GM18858 (cell line): Measurements from ENCODE around the gene MYL2.
"Not testable (repeated sequence)": the region's sequence is repeated elsewhere in the genome, so short reads cannot be mapped to it uniquely, and the experiment has no call there.

Experiments
- ATAC-seq: cut with Tn5 transposase; IDR thresholded peaks from one replicate; pipeline ENCODE4 v1.9.1; 2021; ENCODE audit not compliant: unreplicated experiment

Gene MYL2, protein sequence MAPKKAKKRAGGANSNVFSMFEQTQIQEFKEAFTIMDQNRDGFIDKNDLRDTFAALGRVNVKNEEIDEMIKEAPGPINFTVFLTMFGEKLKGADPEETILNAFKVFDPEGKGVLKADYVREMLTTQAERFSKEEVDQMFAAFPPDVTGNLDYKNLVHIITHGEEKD

DNA sequence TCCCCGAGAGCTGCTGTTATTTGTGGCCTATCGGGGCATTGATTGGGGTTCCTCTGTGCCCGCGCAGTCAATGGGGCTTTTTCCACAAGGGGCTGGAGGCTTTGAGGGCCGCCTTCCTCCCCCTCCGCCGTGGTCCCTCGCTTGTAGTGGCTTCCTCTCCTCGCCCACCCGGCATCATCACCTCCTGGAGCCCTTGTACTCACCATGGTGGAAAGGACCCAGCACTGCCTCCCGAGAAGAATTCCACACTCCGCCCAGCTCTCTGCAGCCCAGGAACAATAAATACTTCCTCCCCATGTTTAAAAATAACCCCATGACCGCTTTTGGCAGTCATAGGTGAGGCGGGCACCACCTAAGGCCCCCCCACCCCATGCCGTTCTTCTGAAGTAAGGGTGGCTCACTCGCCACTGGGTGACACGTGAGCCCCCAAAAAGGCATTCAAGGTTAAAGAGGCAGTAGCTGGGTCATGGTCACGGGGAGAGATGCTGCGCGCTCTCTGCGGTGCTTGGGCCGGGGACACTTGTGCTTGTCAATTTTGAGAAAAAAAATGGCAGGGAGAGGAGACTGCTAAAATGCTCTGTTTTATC is at the start of gene MYL2:
MYL2 (minus strand) TSS at position 256 of the 587 bp plus-strand sequence; CDS start at position 206, 50 bp downstream.
- ATAC-seq = no peak

DNA sequence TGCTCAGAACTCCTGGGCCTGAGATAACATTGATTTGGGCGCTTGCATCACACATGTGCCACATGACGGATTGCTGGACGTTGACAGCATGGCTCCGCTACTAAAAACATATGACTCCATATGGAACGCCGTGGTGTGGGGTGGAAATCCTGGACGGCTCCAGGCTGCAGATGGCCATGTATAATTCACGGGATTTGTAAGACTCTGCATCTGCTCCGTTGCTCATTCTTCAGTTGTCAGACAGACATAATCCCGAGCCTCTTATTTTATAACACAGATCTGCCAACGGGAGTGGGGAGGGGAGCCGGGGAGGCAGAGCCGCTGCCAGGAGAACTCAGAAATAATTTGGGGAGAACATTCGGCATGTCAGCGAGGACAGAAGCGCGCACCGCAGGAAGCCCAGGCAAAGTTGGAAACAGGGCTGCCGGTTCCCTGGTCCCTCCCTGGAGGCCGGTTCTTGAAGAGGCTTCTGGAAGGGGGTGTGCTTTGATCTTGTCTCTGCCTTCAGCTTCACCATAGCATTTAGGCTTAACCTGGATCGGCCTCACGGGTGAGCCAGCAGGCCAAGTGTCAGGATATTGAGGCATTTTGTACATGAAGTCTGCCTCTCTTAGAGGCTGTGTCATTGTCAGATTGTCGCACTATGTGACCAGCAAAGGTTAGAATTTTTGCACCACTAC is 45.8 kb upstream of the MYL2 start:
- no peak for ATAC-seq

DNA sequence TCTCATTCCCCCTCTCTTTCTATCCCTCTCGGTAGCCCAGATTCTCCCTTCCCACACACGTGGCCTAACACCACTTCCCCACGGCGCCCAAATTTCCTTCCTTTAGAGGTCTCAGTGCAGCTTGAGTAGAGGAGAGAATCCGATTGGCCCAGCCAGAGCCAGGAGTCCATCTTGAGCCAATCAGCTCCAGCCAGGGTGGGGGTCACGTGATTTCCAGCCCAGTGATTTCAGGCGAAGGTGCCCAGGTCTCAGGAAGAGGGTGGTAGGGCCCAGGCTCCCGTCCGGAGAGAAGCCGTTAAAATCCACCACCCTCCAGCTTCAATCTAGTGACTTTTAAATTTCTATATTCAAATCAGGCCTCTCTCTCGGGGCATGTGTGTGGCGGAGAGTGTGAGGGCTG is 45.2 kb upstream of the MYL2 start:
- ATAC-seq = no peak

DNA sequence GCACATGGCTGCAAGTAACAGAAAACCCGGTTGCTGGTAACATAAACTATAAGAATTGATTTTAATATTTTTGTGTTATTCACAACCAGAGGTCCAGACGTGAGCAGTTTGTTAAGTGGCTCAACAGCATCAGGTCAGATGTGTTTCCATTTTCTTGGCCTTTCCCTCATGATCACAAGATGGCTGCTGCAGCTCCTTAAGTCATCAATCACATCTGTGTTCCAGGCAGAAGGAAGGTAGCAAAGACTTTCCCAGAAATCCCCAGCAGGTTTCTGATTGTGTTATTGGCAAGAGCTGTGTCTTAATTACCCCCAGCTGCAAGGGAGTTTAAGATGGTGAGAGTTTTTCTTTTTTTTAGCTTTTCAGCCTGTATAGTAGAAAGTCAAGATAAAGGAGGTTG is 40.4 kb upstream of the MYL2 start:
- no peak for ATAC-seq

DNA sequence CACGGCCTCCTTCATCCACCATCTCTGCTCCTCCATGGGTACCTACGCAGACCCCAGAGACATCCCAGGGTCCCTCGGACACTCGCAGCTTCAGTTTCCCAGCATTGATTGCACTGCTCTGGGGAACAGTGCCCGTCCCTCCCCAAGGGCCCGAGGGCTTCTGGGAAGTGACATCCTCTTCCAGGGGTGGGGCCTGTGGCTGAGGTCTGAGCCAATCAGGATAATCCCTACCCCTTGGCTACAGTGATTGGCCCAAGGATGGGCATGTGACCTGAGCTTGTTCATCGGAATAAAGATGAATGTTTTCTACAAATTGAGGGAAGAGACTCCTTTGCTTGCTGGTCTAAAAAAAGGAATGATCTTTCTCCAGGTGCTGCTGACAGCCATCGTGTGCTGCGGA is 37.3 kb upstream of the MYL2 start:
- no peak for ATAC-seq

DNA sequence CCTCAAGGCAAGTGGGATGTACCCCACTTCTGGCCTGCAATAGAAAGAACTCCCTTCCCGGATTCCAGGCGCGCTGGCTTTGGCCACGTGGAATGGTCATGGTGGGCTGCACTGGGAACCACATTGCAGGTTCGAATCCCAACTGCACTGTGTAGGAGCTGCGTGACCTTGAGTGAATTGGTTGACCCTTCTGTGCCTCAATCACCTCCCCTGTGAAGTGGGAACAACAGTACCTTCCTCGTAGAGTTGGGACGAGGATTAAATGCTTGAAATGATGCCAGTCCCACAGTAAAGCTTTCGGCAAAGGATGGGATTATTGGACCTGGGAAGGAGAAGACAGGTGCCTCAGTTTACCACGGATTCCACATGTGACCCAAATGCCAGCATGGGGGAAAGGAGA is 36.8 kb upstream of the MYL2 start:
- ATAC-seq = no peak

DNA sequence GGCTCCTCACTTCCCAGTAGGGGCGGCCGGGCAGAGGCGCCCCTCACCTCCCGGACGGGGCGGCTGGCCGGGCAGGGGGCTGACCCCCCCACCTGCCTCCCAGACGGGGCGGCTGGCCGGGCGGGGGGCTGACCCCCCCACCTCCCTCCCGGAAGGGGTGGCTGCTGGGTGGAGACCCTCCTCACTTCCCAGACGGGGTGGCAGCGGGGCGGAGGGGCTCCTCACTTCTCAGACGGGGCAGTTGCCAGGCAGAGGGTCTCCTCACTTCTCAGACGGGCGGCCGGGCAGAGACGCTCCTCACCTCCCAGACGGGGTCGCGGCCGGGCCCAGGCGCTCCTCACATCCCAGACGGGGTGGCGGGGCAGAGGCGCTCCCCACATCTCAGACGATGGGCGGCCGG is 30.5 kb upstream of the MYL2 start:
- not testable (repeated sequence) for ATAC-seq

DNA sequence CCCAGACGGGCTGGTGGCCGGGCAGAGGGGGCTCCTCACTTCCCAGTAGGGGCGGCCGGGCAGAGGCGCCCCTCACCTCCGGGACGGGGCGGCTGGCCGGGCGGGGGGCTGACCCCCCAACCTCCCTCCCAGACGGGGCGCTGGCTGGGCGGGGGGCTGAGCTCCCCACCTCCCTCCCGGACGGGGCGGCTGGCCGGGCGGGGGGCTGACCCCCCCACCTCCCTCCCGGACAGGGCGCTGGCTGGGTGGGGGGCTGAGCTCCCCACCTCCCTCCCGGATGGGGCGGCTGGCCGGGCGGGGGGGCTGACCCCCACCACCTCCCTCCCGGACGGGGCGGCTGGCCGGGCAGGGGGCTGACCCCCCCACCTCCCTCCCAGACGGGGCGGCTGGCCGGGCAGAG is 30.1 kb upstream of the MYL2 start:
- ATAC-seq = not testable (repeated sequence)

DNA sequence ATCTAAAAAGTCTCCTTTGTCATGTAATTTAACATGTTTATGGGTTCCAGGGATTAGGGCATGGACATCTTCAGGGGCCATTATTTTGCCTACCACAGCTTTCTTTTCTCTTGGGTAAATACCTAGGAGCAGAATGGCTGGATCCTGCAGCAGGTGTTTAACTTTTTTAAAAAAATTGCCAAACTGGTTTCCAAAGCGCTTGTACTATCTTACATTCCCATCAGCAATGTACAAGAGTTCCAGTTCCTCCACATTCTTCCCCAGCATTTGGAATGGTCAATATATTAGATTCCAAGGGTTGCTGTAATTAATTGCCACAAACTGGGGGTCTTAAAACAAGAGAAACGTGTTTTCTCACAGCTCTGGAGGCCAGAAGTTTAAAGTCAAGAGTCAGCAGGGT is 27.7 kb upstream of the MYL2 start:
- no peak for ATAC-seq

DNA sequence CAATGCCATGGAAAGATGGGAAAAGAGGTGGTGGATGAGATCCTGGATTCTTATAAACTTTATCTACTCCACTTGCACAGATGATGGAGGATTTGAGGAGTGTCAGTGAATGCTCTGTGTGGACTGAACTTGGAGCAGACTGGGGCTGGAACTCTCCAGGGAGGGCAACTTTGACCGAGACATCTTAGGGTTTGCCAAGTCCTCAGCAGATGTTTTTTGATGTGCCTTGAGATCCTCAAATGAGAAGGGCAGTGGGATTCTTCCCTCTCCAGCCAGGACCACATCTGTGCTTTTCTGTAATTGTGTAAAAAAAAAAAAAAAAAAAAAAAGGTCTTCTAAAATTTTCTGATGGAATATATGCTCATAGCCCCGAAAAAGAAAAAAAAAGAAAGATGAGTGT is 23.0 kb upstream of the MYL2 start:
- no peak for ATAC-seq

DNA sequence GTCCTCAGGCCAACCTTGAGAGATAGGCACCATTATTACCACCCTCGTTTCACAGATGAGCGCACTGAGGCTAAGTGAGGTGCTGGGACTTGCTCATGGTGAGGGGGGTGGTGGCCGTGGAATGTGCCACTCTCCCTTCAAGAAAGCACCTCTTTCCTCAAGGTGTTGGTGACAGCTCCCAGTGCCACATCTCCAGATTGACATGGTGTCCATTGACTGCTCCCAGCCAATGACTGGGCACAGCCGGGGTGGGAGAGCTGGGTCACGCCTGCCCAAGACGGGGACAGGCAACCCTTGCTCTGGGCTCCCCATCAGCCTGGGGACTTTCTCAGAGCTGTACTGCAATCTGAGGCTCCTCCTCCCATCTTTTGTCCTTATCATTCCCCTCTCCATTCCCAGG is 21.0 kb upstream of the MYL2 start:
- no peak for ATAC-seq

DNA sequence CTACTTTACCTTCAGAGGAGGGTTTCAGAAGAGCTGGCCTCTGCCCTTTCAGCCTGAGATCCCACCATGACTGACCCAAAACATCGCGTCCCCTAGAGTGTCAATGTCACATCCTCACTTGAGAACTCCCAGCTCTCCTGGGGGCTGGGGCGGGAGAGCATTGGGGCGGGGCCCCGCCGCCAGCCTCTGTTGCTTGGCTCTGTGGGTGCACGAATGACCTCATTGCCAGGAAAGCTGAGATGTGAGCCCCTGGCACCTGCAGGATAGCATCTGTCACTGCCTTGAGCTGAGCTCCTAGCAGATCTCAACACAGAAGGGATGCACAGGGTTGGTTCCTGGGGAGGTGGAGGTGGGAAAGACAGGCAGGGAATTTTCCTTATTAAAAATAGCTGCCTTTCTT is 20.6 kb upstream of the MYL2 start:
- ATAC-seq = no peak

DNA sequence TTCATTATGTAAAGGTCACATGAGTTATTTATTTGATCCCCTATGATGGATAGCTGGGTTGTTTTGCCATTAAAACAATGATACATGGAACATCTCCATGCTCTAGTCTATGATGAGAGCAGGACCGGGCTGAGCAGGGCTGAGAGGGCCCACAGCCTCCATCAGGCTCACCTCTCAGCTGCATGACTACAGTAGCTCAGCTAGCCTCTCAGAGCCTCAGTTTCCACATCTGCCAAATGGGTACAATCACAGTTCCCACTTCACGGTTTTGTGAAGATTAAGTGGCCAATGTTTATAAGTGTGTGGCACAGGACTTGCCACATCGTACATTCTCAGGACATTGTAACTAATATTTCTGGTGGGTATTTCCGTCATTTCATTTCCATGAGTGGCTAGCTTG is 19.9 kb upstream of the MYL2 start:
- ATAC-seq = no peak

DNA sequence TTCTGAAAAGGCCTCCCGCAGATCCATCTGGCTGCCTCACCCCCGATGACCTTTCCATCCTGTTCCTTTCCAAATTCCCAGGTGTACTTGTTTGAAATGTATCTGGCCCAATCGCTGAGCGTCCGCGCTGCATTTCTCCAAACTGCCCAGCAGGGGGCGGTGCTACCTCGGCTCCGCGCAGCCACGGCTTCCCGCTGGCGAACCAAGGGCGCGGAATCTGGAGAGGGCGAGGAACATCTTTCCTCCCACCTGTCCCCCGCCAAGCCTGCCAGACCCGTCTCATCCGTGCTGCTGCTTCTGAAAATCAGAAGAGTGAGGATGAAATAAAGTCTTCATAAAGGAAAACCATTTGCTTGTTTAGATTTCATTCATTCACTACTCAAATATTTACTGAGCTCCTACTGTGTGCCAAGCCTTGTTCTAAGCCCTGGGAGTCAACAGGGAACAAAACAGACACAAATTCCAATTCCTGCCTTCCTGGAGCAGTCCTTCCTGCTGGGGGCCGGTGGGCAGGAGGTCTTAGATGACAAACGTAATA is 16.8 kb upstream of the MYL2 start:
- no peak for ATAC-seq

DNA sequence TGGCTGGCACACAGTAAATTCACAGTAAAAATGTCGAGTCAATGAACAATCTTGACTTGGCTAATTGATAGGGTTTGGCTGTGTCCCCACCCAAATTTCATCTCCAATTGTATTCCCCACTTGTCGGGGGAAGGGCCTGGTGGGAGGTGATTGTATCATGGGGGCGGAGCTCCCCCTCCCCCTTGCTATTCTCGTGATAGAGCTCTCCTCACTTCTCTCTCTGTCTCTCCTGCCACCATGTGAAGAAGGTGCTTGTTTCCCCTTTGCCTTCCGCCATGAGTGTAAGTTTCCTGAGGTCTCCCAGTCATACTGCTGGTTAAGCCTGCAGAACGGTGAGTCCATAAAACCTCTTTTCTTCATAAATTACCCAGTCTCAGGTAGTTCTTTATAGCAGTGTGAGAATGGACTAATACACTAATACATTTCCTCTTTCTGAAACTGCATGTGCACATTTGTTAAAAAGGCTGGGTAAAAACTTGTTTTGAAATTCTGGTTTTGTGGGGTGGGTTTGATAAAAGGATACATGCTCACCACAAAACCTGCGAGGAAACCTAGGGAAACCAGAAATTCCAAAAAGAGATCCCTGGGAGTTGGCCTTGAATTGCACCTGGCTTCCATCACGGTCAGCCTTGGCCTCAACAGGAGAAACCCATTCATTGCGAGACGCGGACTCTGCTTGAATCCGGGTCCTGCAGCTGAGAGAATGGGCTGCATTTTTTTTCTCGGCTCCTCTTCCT is 16.2 kb upstream of the MYL2 start:
- ATAC-seq = no peak

DNA sequence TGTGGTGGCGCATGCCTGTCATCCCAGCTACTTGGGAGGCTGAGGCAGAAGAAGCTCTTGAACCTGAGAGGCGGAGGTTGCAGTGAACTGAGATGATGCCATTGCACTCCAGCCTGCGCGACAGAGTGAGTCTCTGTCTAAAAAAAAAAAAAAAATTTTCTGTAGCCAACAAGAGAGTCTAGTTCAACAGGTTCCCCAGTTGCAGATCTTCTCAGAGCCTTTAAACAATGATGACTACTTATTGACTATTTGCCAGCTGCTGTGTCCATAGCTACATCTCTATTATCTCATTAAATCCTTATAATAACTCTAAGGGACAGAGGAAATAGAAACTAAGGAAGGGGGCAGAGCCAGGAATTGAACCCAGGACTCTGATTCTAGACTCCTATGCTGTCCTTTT is 15.2 kb upstream of the MYL2 start:
- no peak for ATAC-seq

DNA sequence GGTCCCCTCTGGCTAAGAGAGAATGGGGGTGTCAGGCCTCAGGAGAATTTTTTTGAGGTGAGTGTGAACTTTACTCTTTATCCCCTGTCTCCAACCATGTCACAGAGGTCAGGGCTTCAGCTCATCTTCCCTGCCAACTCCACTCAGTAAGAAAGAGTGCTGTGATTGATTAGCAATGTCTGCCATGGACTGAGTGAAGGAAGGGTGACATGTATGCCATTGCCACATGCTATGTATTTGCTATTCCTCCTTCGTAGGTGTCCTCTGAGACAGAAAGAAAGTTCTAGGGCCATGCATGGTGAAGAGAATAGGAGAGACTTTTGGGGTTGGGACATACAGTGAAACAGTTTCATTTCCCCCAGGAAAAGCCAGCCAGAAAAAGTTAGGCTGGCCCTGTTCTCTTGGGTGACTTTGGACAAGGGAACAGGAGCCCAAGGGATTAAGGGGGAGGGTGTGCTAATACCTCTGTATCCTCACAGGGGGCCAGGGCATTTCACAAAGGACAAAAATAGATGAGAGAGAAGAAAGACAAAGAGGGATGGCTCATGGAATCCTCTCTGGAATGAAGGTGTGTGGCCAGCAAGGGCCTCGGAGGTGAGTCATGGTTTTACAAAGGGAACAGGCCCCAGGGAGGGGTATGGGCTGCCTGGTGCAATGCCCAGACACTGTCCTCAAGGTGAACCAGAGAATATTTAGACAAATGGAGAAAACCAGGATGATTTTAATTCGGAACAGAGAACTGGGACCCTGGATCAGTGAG is 13.9 kb upstream of the MYL2 start:
- no peak for ATAC-seq

DNA sequence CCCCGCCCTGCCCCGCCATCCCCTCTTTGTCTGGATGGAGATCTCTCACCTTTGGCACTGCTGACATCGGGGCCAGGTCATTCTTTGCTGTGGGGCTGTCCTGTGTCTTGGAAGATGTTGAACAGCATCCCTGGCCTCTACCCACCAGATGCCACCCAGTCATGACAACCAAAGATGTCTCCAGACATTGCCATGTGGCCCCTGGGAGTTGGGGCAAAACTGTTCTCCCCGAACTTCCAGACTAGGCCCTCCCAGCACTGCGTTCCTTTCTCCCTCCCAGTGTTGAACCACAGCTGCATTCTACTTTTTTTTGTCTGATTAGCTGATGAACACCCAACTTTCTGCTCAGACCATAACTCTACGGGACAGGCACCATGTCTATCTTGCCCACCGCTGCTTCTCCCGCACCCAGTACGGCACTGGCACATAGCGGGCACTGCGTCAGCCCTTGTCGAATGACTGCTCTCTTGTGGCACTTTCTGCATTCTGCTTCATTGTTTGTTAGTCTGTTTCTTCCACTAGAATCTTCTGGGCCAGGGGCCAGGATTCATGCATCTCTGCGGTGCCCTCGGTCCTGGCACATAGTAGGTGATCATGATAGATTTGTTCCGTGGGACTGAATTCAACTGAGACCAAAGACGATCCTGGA is 13.1 kb upstream of the MYL2 start:
- ATAC-seq = no peak

DNA sequence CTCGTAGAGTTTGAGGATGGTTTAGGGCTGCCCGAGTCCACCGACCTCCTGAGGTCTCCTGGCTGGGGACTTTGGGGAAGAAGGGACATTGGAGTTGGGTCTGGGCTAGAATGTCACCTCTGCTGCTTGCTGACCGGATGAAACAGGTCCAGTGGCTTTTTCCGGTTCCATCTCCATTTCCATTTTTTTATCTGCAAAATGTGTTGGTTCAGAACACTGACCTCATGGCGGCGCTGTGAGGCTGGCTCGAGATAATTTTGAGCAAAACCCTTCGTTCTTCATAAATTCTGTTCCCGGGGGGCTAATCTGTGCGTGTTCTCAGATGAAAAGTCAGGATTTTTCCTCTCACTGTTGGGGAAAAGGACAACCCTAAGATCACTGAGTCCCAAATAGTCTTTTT is 11.7 kb upstream of the MYL2 start:
- ATAC-seq = no peak

DNA sequence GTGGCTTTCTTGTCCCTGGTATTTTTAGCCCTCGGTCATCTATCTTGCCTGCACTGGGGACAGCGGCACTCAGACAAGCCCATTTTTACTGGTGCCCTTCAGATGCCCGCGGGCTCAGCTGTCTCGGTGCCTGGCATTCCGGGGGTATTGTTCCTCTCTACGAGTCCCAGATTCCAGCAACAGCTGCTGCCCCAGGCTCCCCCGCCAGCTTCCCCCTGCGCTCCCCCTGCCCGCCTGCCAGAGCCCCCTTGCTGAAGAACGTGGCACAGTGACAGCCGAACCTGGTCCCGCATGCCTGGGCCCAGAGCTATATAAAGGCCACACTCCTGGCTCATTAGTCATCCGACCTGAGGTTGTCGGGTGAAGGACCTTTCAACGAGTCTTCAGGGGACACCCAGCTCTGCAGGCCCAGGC is 10.9 kb upstream of the MYL2 start:
- no peak for ATAC-seq
